ENCODE results near the gene CACNA1I. TPM values are rescaled to one million over a fixed set of nuclear protein-coding genes. Genes with fewer than 3 reads are reported as not detected.

The CACNA1I gene
- total RNA-seq, 1 donor from 2014 or later = 0.32 TPM

GRCh38 chr22:39658806-39659463 lies 88.4 kb downstream of the CACNA1I start:
- intact Hi-C loops (cut with DNase I) = no loop called here

GRCh38 chr22:39661501-39661841 lies 90.9 kb downstream of the CACNA1I start:
- no peak for TF ChIP-seq CTCF (IDR thresholded peaks at IDR 0.05)
- peaks cover 64% of the 10 kb centered on the region for H3K27me3 ChIP-seq
- no peaks in the 10 kb centered on the region for H3K36me3 ChIP-seq
- peaks cover 3% of the 10 kb centered on the region for H3K4me1 ChIP-seq
- DNase-seq (no peak), ATAC-seq (no peak)
- no peaks in the 10 kb centered on the region for H3K9me3 ChIP-seq
- no peak overlapping the region for H3K27ac ChIP-seq
- intact Hi-C loops (cut with DNase I) = no loop called here
- H3K4me3 ChIP-seq = no peak overlapping the region

More at GRCh38 chr22:39658806-39659463, 88.4 kb downstream of the CACNA1I start:
- Histone ChIP-seq H3K36me3 (no peaks in the 10 kb centered on the region), H3K27ac (no peak overlapping the region), H3K4me3 (no peak overlapping the region), H3K9me3 (no peaks in the 10 kb centered on the region), H3K4me1 (peaks cover 3% of the 10 kb centered on the region), H3K27me3 (peaks cover 60% of the 10 kb centered on the region)
- ATAC-seq (no peak), DNase-seq (no peak)
- TF ChIP-seq CTCF (IDR thresholded peaks at IDR 0.05) = no peak

GRCh38 chr22:39661842-39662685 lies 91.5 kb downstream of the CACNA1I start:
- peaks cover 3% of the 10 kb centered on the region for H3K4me1 ChIP-seq
- peaks cover 64% of the 10 kb centered on the region for H3K27me3 ChIP-seq
- no peaks in the 10 kb centered on the region for H3K9me3 ChIP-seq
- peak overlapping the region; percentile 3 for H3K4me3 ChIP-seq
- no peak for TF ChIP-seq CTCF (IDR thresholded peaks at IDR 0.05)
- no peak for DNase-seq
- H3K36me3 ChIP-seq = no peaks in the 10 kb centered on the region
- no peak overlapping the region for H3K27ac ChIP-seq
- intact Hi-C loops (cut with DNase I) = no loop called here
- no peak for ATAC-seq

- Histone ChIP-seq H3K4me3 (no peak overlapping the region), H3K27ac (no peak overlapping the region), H3K36me3 (no peaks in the 10 kb centered on the region), H3K9me3 (no peaks in the 10 kb centered on the region), H3K27me3 (peaks cover 61% of the 10 kb centered on the region), H3K4me1 (peaks cover 3% of the 10 kb centered on the region)
- ATAC-seq (no peak), DNase-seq (no peak)
- intact Hi-C loops (cut with DNase I) = no loop called here
- no peak for TF ChIP-seq CTCF (IDR thresholded peaks at IDR 0.05)
These were observed 92.1 kb downstream of the CACNA1I start for GRCh38 chr22:39662686-39663052.

GRCh38 chr22:39663751-39664150 lies 93.2 kb downstream of the CACNA1I start:
- ATAC-seq = no peak
- Histone ChIP-seq H3K9me3 (no peaks in the 10 kb centered on the region), H3K36me3 (no peaks in the 10 kb centered on the region), H3K4me1 (peaks cover 3% of the 10 kb centered on the region), H3K27ac (no peak overlapping the region), H3K4me3 (no peak overlapping the region), H3K27me3 (peaks cover 54% of the 10 kb centered on the region)
- intact Hi-C loops (cut with DNase I) = no loop called here
- no peak for DNase-seq
- TF ChIP-seq CTCF (IDR thresholded peaks at IDR 0.05) = no peak
